ENCODE measurements around the gene C3orf70. TPM values are rescaled to one million over a fixed set of nuclear protein-coding genes. Genes with fewer than 3 reads are reported as not detected.

The C3orf70 gene
- total and polyA plus RNA-seq, 11 donors: 0.53 to 2.9 (median 2.0) TPM

DNA sequence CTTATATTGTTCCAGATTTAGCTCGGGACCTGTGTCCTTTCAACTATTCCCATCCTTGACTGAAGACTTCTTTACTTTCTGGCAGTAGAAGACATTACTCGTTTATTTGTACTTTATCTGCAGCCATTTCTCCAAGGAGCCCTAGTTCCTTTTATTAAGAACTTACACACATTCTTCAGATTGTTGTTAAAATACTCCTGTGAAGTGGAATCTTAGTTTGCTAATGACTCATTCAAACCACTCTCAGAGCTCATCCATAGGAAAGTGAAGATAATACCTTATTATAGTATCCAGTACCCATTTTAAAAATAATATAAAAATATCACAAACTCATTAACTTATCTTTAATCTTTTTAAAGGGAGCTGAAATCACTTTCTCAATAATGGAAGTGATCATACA, 63.5 kb downstream of the C3orf70 start:
- peaks cover 0 to 6% (median 0%) of the 10 kb centered on the region in 12 donors for H3K4me1 ChIP-seq
- 71 to 74% (median 73%) methylated on average over 2 of the region's 2 CpGs for WGBS, 4 donors
- H3K9me3 ChIP-seq: no peaks in the 10 kb centered on the region
- DNase-seq (no peak), ATAC-seq (no peak)
- H3K27ac ChIP-seq: no peak overlapping the region
- intact Hi-C loops (cut with DNase I): no loop called here
- H3K4me3 ChIP-seq: no peak overlapping the region
- no peaks in the 10 kb centered on the region for H3K27me3 ChIP-seq
- no peaks in the 10 kb centered on the region for H3K36me3 ChIP-seq
- no peak for TF ChIP-seq POLR2A (IDR thresholded peaks at IDR 0.05)
- TF ChIP-seq, protein P1, sequence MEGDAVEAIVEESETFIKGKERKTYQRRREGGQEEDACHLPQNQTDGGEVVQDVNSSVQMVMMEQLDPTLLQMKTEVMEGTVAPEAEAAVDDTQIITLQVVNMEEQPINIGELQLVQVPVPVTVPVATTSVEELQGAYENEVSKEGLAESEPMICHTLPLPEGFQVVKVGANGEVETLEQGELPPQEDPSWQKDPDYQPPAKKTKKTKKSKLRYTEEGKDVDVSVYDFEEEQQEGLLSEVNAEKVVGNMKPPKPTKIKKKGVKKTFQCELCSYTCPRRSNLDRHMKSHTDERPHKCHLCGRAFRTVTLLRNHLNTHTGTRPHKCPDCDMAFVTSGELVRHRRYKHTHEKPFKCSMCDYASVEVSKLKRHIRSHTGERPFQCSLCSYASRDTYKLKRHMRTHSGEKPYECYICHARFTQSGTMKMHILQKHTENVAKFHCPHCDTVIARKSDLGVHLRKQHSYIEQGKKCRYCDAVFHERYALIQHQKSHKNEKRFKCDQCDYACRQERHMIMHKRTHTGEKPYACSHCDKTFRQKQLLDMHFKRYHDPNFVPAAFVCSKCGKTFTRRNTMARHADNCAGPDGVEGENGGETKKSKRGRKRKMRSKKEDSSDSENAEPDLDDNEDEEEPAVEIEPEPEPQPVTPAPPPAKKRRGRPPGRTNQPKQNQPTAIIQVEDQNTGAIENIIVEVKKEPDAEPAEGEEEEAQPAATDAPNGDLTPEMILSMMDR (IDR thresholded peaks at IDR 0.05): no peak

DNA sequence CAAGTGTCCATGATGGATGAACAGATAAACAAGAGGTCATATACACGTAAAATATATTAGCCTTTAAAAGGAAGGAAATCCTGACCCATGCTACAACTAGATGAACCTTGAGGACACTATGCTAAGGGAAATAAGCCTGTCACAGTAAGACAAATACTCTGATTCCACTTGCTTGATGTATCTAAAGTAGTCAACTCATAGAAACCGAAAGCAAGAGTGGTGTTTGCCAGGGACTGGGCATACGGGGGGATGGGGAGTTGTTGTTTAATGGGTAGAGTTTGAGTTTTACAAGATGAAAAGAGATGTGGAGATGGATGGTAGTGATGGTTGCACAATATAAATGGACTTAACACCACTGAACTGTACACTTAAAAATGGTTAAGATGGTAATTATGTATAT, 65.4 kb downstream of the C3orf70 start:
- Histone ChIP-seq H3K4me3 (no peak overlapping the region), H3K4me1 (peaks cover 0 to 6% (median 0%) of the 10 kb centered on the region in 12 donors), H3K36me3 (peaks cover 0 to 7% (median 0%) of the 10 kb centered on the region in 9 donors), H3K27ac (no peak overlapping the region), H3K9me3 (no peaks in the 10 kb centered on the region), H3K27me3 (no peaks in the 10 kb centered on the region)
- DNase-seq (no peak), ATAC-seq (no peak)
- intact Hi-C loops (cut with DNase I): no loop called here
- no peak for TF ChIP-seq POLR2A (IDR thresholded peaks at IDR 0.05)
- TF ChIP-seq, protein P1 (IDR thresholded peaks at IDR 0.05): no peak
- WGBS, 4 donors: 75 to 84% (median 78%) methylated on average over 3 of the region's 3 CpGs

DNA sequence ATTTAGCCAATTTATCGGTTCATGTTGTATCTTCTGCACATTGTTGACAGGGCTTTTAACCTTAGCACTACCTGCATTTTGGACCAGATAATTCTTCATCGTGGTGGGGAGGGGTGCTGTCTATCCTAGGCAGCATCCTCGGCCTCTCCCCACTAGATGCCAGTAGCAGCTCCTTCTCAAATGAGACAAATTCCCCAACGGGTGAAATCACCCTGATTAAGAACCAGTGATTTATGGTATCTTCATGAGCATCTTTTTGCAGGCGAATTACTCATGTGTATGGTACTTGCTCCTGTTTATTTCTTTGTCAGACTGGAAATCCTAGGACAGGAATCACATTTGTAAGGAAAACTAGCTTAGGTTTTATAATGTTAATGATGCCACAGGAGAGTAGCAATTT, 68.0 kb downstream of the C3orf70 start:
- no peaks in the 10 kb centered on the region for H3K9me3 ChIP-seq
- ATAC-seq (no peak), DNase-seq (no peak)
- intact Hi-C loops (cut with DNase I): no loop called here
- no peak overlapping the region for H3K27ac ChIP-seq
- peaks cover 0 to 6% (median 0%) of the 10 kb centered on the region in 12 donors for H3K4me1 ChIP-seq
- WGBS, 4 donors: 74 to 78% (median 75%) methylated on average over 5 of the region's 5 CpGs
- TF ChIP-seq, protein P1 (IDR thresholded peaks at IDR 0.05): no peak
- no peak for TF ChIP-seq POLR2A (IDR thresholded peaks at IDR 0.05)
- peaks cover 0 to 24% (median 0%) of the 10 kb centered on the region in 9 donors for H3K36me3 ChIP-seq
- no peak overlapping the region for H3K4me3 ChIP-seq
- no peaks in the 10 kb centered on the region for H3K27me3 ChIP-seq

DNA sequence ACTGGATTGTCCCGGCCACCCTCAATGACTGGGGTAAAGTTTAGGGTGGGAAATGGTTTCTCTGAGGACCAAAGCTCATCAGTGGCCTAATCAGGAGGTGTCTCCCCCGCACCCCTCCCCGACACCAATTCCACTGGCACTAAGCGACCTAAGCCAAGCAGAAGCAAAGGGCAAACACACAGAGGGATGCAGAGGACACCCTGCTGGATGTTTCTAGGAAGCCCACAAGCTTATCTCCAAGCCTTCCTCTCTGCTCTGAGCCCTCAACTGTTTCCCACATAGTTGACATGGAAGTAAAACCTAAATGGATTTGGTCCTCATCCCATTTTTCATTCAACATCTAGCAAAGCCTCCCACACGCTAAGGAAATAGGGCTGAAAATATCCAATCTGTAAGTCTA, 68.5 kb downstream of the C3orf70 start:
- TF ChIP-seq POLR2A (IDR thresholded peaks at IDR 0.05): no peak
- TF ChIP-seq, protein P1 (IDR thresholded peaks at IDR 0.05): no peak
- ATAC-seq (no peak), DNase-seq (no peak)
- Histone ChIP-seq H3K36me3 (peaks cover 0 to 24% (median 0%) of the 10 kb centered on the region in 9 donors), H3K4me3 (no peak overlapping the region), H3K9me3 (no peaks in the 10 kb centered on the region), H3K4me1 (peaks cover 0 to 10% (median 4%) of the 10 kb centered on the region in 12 donors), H3K27ac (no peak overlapping the region), H3K27me3 (no peaks in the 10 kb centered on the region)
- 82 to 88% (median 84%) methylated on average over 5 of the region's 5 CpGs for WGBS, 4 donors
- intact Hi-C loops (cut with DNase I): no loop called here

Data from heart left ventricle (tissue), 16 donors.